Mesenchymal stem cell (in vitro differentiated cells and primary cell): ENCODE results near the gene KDM4C.

Source experiments
- DNase-seq: peaks from one replicate; pipeline ENCODE4 v3.0.0-alpha.2; 2013
- H2AFZ ChIP-seq: one replicate; pipeline ENCODE4 v1.6.1; 2013; ENCODE audit warnings: low read depth, mild to moderate bottlenecking, control low read depth, inconsistent platforms, low read length, moderate library complexity
- H2AK5ac ChIP-seq: 2 replicates; pipeline ENCODE4 v1.6.1; 2013; ENCODE audit warnings: low read length, moderate library complexity, mild to moderate bottlenecking, inconsistent platforms; ENCODE audit not compliant: severe bottlenecking
- H2BK120ac ChIP-seq: one replicate; pipeline ENCODE4 v1.6.1; 2013; ENCODE audit warnings: low read depth, mild to moderate bottlenecking, inconsistent platforms, low read length, moderate library complexity
- H2BK12ac ChIP-seq, 2 experiments: one replicate each; pipeline ENCODE4 v1.6.1; 2013; ENCODE audit warnings: inconsistent platforms in 2 of 2, low read length in 2 of 2, mild to moderate bottlenecking in 2 of 2, moderate library complexity in 2 of 2, control low read depth in 1 of 2
- H2BK15ac ChIP-seq: one replicate; pipeline ENCODE4 v1.6.1; 2013; ENCODE audit warnings: mild to moderate bottlenecking, low read depth, inconsistent platforms; ENCODE audit not compliant: poor library complexity, severe bottlenecking
- H2BK5ac ChIP-seq: 2 replicates; pipeline ENCODE4 v1.6.1; 2013; ENCODE audit warnings: low read depth, mild to moderate bottlenecking, low read length, control low read depth, inconsistent platforms; ENCODE audit not compliant: poor library complexity, severe bottlenecking
- H3K14ac ChIP-seq, 2 experiments: one replicate each; pipeline ENCODE4 v1.6.1; 2013; ENCODE audit warnings: inconsistent platforms in 2 of 2, low read length in 2 of 2, control low read depth in 1 of 2, mild to moderate bottlenecking in 1 of 2, moderate library complexity in 1 of 2
- H3K18ac ChIP-seq, 2 experiments: one replicate each; pipeline ENCODE4 v1.6.1; 2013; ENCODE audit warnings: inconsistent platforms in 2 of 2, low read length in 2 of 2, control low read depth in 1 of 2, low read depth in 1 of 2, mild to moderate bottlenecking in 1 of 2
- H3K23ac ChIP-seq, 2 experiments: one replicate each; pipeline ENCODE4 v1.6.1; 2013; ENCODE audit warnings: inconsistent platforms in 2 of 2, low read length in 2 of 2, mild to moderate bottlenecking in 2 of 2, moderate library complexity in 2 of 2, control low read depth in 1 of 2
- H3K27ac ChIP-seq: 2 replicates; pipeline ENCODE4 v1.5.1; 2013; ENCODE audit warnings: mild to moderate bottlenecking, moderate library complexity, low read length, control low read depth, inconsistent platforms; ENCODE audit not compliant: poor library complexity, severe bottlenecking
- H3K27me3 ChIP-seq, 2 experiments: 2 replicates each; pipeline versions ENCODE4 v1.6.1 to v1.7.0; 2013; ENCODE audit warnings: low read length in 2 of 2, mild to moderate bottlenecking in 2 of 2, moderate library complexity in 2 of 2, control low read depth in 1 of 2, inconsistent platforms in 1 of 2; ENCODE audit not compliant: control insufficient read depth in 1 of 2, insufficient read depth in 1 of 2
- H3K36me3 ChIP-seq, 2 experiments: 2 replicates each; pipeline versions ENCODE4 v1.6.1 to v1.7.0; 2013; ENCODE audit warnings: low read length in 2 of 2, control low read depth in 1 of 2, inconsistent platforms in 1 of 2, low read depth in 1 of 2, mild to moderate bottlenecking in 1 of 2; ENCODE audit not compliant: insufficient read depth in 2 of 2, control insufficient read depth in 1 of 2
- H3K4ac ChIP-seq, 2 experiments: one replicate each; pipeline ENCODE4 v1.6.1; 2013; ENCODE audit warnings: inconsistent platforms in 2 of 2, low read length in 2 of 2, mild to moderate bottlenecking in 2 of 2, moderate library complexity in 2 of 2, control low read depth in 1 of 2, low read depth in 1 of 2
- H3K4me1 ChIP-seq: 2 replicates; pipeline ENCODE4 v1.6.1; 2013; ENCODE audit warnings: low read depth, low read length, control low read depth; ENCODE audit not compliant: control insufficient read depth, insufficient read depth
- H3K4me2 ChIP-seq: 2 replicates; pipeline ENCODE4 v1.6.1; 2013; ENCODE audit warnings: low read length, mild to moderate bottlenecking, inconsistent platforms; ENCODE audit not compliant: poor library complexity, severe bottlenecking
- H3K4me3 ChIP-seq, 2 experiments: 2 replicates each; pipeline versions ENCODE4 v1.5.1 to v1.7.0; 2013; ENCODE audit warnings: low read length in 2 of 2, mild to moderate bottlenecking in 2 of 2, control low read depth in 1 of 2, low read depth in 1 of 2; ENCODE audit not compliant: insufficient read depth in 1 of 2
- H3K79me1 ChIP-seq: replicated peaks from 2 replicates; pipeline ENCODE4 v1.6.1; 2013; ENCODE audit warnings: mild to moderate bottlenecking, control low read depth, low read length, inconsistent platforms; ENCODE audit not compliant: poor library complexity, severe bottlenecking
- H3K9ac ChIP-seq: 2 replicates; pipeline ENCODE4 v1.7.0; 2013; ENCODE audit warnings: mild to moderate bottlenecking, low read length, moderate library complexity
- H3K9me3 ChIP-seq: 2 replicates; pipeline ENCODE4 v1.7.0; 2013; ENCODE audit warnings: mild to moderate bottlenecking, low read length; ENCODE audit not compliant: control insufficient read depth
- H4K8ac ChIP-seq: one replicate; pipeline ENCODE4 v1.6.1; 2013; ENCODE audit warnings: inconsistent platforms, mild to moderate bottlenecking, low read length, moderate library complexity
- H4K91ac ChIP-seq: one replicate; pipeline ENCODE4 v1.6.1; 2013; ENCODE audit warnings: mild to moderate bottlenecking, low read length, inconsistent platforms
- WGBS: methylation state at CpG from one replicate; pipeline ENCODE4 v1.1.7; 2013; ENCODE audit warnings: mixed read lengths; 5-methylcytosine and 5-hydroxymethylcytosine counted together

Gene KDM4C

GRCh38 chr9:6938447-6938846 lies 180.7 kb downstream of the KDM4C start:
- Histone ChIP-seq H2BK15ac (no peak overlapping the region), H3K27me3 (no peaks in the 10 kb centered on the region), H2BK120ac (no peak overlapping the region), H2AFZ (no peak overlapping the region), H4K91ac (no peak overlapping the region), H3K4me1 (peaks cover 9% of the 10 kb centered on the region), H2AK5ac (no peak overlapping the region), H3K9me3 (no peaks in the 10 kb centered on the region), H3K4me3 (peak overlapping the region in 1 of 2 experiments; percentile 46), H3K23ac (no peak overlapping the region), H3K36me3 (no peaks in the 10 kb centered on the region), H3K9ac (peak overlapping the region; percentile 13), H3K4ac (no peak overlapping the region), H3K18ac (no peak overlapping the region), H3K27ac (peak overlapping the region; percentile 93), H3K4me2 (no peak overlapping the region), H3K14ac (no peak overlapping the region), H4K8ac (no peak overlapping the region), H2BK5ac (no peak overlapping the region), H3K79me1 (peaks cover 5% of the 10 kb centered on the region), H2BK12ac (no peak overlapping the region)
- 6% methylated on average over 2 of the region's 3 CpGs for WGBS
- peak; percentile 89 for DNase-seq

- Histone ChIP-seq H2BK120ac (no peak overlapping the region), H2AFZ (peak overlapping the region; percentile 27), H2BK15ac (no peak overlapping the region), H4K8ac (peak overlapping the region; percentile 91), H3K4me3 (no peak overlapping the region), H3K79me1 (peaks cover 7% of the 10 kb centered on the region), H3K18ac (peak overlapping the region; percentile 62), H3K4me1 (peaks cover 7% of the 10 kb centered on the region), H3K27me3 (no peaks in the 10 kb centered on the region), H2BK12ac (peak overlapping the region in 1 of 2 experiments; percentile 94), H2BK5ac (peak overlapping the region; percentile 44), H3K27ac (peak overlapping the region; percentile 92), H2AK5ac (peak overlapping the region; percentile 80), H3K9ac (no peak overlapping the region), H3K14ac (peak overlapping the region in 1 of 2 experiments; percentile 20), H3K23ac (no peak overlapping the region), H3K36me3 (no peaks in the 10 kb centered on the region), H4K91ac (peak overlapping the region; percentile 86), H3K9me3 (no peaks in the 10 kb centered on the region), H3K4me2 (peak overlapping the region; percentile 9), H3K4ac (no peak overlapping the region)
- peak; percentile 52 for DNase-seq
- 88% methylated on average over 2 of the region's 2 CpGs for WGBS
Measured at GRCh38 chr9:6938873-6939272, 181.1 kb downstream of the KDM4C start.

GRCh38 chr9:6941501-6941900 lies 183.7 kb downstream of the KDM4C start:
- Histone ChIP-seq H3K27ac (no peak overlapping the region), H3K36me3 (no peaks in the 10 kb centered on the region), H3K14ac (no peak overlapping the region), H3K4ac (no peak overlapping the region), H3K79me1 (peaks cover 8% of the 10 kb centered on the region), H2AK5ac (no peak overlapping the region), H2BK120ac (no peak overlapping the region), H4K8ac (no peak overlapping the region), H3K18ac (peak overlapping the region in 1 of 2 experiments; percentile 19), H2BK12ac (no peak overlapping the region), H4K91ac (peak overlapping the region; percentile 73), H2AFZ (no peak overlapping the region), H3K9ac (no peak overlapping the region), H2BK15ac (no peak overlapping the region), H3K9me3 (no peaks in the 10 kb centered on the region), H2BK5ac (no peak overlapping the region), H3K4me1 (peaks cover 8% of the 10 kb centered on the region), H3K23ac (no peak overlapping the region), H3K27me3 (no peaks in the 10 kb centered on the region), H3K4me2 (no peak overlapping the region), H3K4me3 (no peak overlapping the region)
- 87% methylated on average over 4 of the region's 4 CpGs for WGBS
- no peak for DNase-seq

GRCh38 chr9:6942406-6942805 lies 184.6 kb downstream of the KDM4C start:
- Histone ChIP-seq H3K79me1 (peaks cover 8% of the 10 kb centered on the region), H3K18ac (no peak overlapping the region), H3K4me3 (no peak overlapping the region), H3K23ac (no peak overlapping the region), H3K9ac (no peak overlapping the region), H3K4ac (no peak overlapping the region), H2BK5ac (no peak overlapping the region), H2AFZ (no peak overlapping the region), H2BK120ac (no peak overlapping the region), H3K36me3 (no peaks in the 10 kb centered on the region), H3K27me3 (no peaks in the 10 kb centered on the region), H2BK15ac (no peak overlapping the region), H3K14ac (no peak overlapping the region), H3K4me2 (no peak overlapping the region), H2AK5ac (no peak overlapping the region), H3K9me3 (no peaks in the 10 kb centered on the region), H4K91ac (no peak overlapping the region), H3K27ac (no peak overlapping the region), H2BK12ac (no peak overlapping the region), H4K8ac (no peak overlapping the region), H3K4me1 (peaks cover 8% of the 10 kb centered on the region)
- DNase-seq = no peak
- 95% methylated on average over 3 of the region's 4 CpGs for WGBS
